Measurements from ENCODE around the gene ANGEL1.

- no peak for TF ChIP-seq EP300 (IDR thresholded peaks at IDR 0.05; ENCODE audit: borderline replicate concordance)
- no peak for TF ChIP-seq MAX (IDR thresholded peaks at IDR 0.05)
- no peak for TF ChIP-seq TEAD4 (IDR thresholded peaks at IDR 0.05)
- TF ChIP-seq REST (IDR thresholded peaks at IDR 0.05; ENCODE audit: low read depth): no peak
- no peak for TF ChIP-seq ZBTB7A (IDR thresholded peaks at IDR 0.05; ENCODE audit: low read depth)
- no peak for TF ChIP-seq CEBPB (IDR thresholded peaks at IDR 0.05)
- TF ChIP-seq FOXM1 (IDR thresholded peaks at IDR 0.05; ENCODE audit: borderline replicate concordance, low read depth): no peak
- no peak for TF ChIP-seq NFIC (IDR thresholded peaks at IDR 0.05)
- TF ChIP-seq RAD21 (IDR thresholded peaks at IDR 0.05; ENCODE audit: low read depth): no peak
- no peak for TF ChIP-seq EGR1 (IDR thresholded peaks at IDR 0.05)
Measured at GRCh38 chr14:76780875-76781647, 31.6 kb downstream of the ANGEL1 start.
